Immature natural killer cell (primary cell): ENCODE measurements around the gene C22orf15. TPM values are rescaled to one million over a fixed set of nuclear protein-coding genes. Genes with fewer than 3 reads are reported as not detected.

Source experiments
- polyA plus RNA-seq, 3 donors: library from polyadenylated mRNA; unstranded; fragments of 300-500 nt; fragmentation: Illumina TruSeq; gene quantifications; one replicate each; pipeline ENCODE4 v1.2.3, GENCODE V29; 2021

C22orf15 gene
- polyA plus RNA-seq, 3 donors from 2014 or later = 1.1 TPM; not detected in 2

Other genes starting within 250 kb of the C22orf15 start
- gene IGLL1, start 182.7 kb upstream of the C22orf15 start, polyA plus RNA-seq = not detected
- not detected for gene DRICH1, start 130.7 kb upstream of the C22orf15 start, polyA plus RNA-seq
- gene RGL4, start 72.0 kb upstream of the C22orf15 start, polyA plus RNA-seq = 10 to 100 TPM; 40.6 to 47.8 (median 42.8) TPM
- gene ZNF70, start 11.9 kb upstream of the C22orf15 start, polyA plus RNA-seq = under 1 TPM in 2 of 3 donors, not detected in 1; 0.29 to 1.00 TPM
- gene VPREB3, start 8.6 kb upstream of the C22orf15 start, polyA plus RNA-seq = 1 to 10 TPM in 1 of 3 donors, not detected in 2; 1.3 TPM
- 1 to 10 TPM; 5.7 to 9.3 (median 8.1) TPM for gene CHCHD10, start 5.0 kb downstream of the C22orf15 start, polyA plus RNA-seq
- 1 to 10 TPM in 2 of 3 donors, under 1 TPM in 1; 0.76 to 1.7 (median 1.2) TPM for gene MMP11, start 9.9 kb downstream of the C22orf15 start, polyA plus RNA-seq
- 10 to 100 TPM; 28.5 to 49.5 (median 40.3) TPM for gene SMARCB1, start 24.0 kb downstream of the C22orf15 start, polyA plus RNA-seq
- gene DERL3, start 76.0 kb downstream of the C22orf15 start, polyA plus RNA-seq = 1 to 10 TPM in 1 of 3 donors, under 1 TPM in 2; 0.61 to 1.2 (median 0.62) TPM
- gene SLC2A11, start 94.9 kb downstream of the C22orf15 start, polyA plus RNA-seq = 1 to 10 TPM in 2 of 3 donors, under 1 TPM in 1; 0.48 to 3.0 (median 2.0) TPM
- gene MIF, start 131.4 kb downstream of the C22orf15 start, polyA plus RNA-seq = 1,000 to 10,000 TPM in 1 of 3 donors, 100 to 1,000 TPM in 2; 788 to 1,627 (median 947) TPM
- gene GSTT2B, start 198.2 kb downstream of the C22orf15 start, polyA plus RNA-seq = not detected
- 1 to 10 TPM in 1 of 3 donors, under 1 TPM in 1, not detected in 1; 0.72 to 2.9 TPM for gene DDTL, start 203.9 kb downstream of the C22orf15 start, polyA plus RNA-seq
- gene DDT, start 211.5 kb downstream of the C22orf15 start, polyA plus RNA-seq = 100 to 1,000 TPM in 2 of 3 donors, 10 to 100 TPM in 1; 78.8 to 168 (median 105) TPM
- gene GSTT2, start 217.1 kb downstream of the C22orf15 start, polyA plus RNA-seq = not detected
- not detected for gene GSTT4, start 242.5 kb downstream of the C22orf15 start, polyA plus RNA-seq
- gene CABIN1, start 248.3 kb downstream of the C22orf15 start, polyA plus RNA-seq = 10 to 100 TPM in 1 of 3 donors, 1 to 10 TPM in 2; 1.5 to 15.0 (median 3.4) TPM